H9 (cell line): ENCODE measurements around the gene DNAI2. TPM values are rescaled to one million over a fixed set of nuclear protein-coding genes. Genes with fewer than 3 reads are reported as not detected.

Source experiments
- DNase-seq: peaks from one replicate; pipeline ENCODE4 v3.0.0-alpha.2; 2017
- H2AFZ ChIP-seq: one replicate; pipeline ENCODE4 v1.6.1; 2013; ENCODE audit warnings: mild to moderate bottlenecking, low read length, control low read depth, moderate library complexity
- H2AK5ac ChIP-seq: 2 replicates; pipeline ENCODE4 v1.6.1; 2013; ENCODE audit warnings: low read length, control low read depth, mixed read lengths; ENCODE audit not compliant: insufficient read length
- H2BK120ac ChIP-seq: one replicate; pipeline ENCODE4 v1.6.1; 2013; ENCODE audit warnings: low read depth, mild to moderate bottlenecking, low read length, control low read depth, inconsistent platforms; ENCODE audit not compliant: poor library complexity, severe bottlenecking
- H2BK12ac ChIP-seq: 2 replicates; pipeline ENCODE4 v1.6.1; 2013; ENCODE audit warnings: low read length, control low read depth, mixed read lengths, low read depth; ENCODE audit not compliant: insufficient read length
- H2BK15ac ChIP-seq: 2 replicates; pipeline ENCODE4 v1.6.1; 2013; ENCODE audit warnings: low read depth, low read length, control low read depth
- H2BK20ac ChIP-seq: one replicate; pipeline ENCODE4 v1.6.1; 2013; ENCODE audit warnings: low read depth, mild to moderate bottlenecking, low read length, control low read depth, inconsistent platforms; ENCODE audit not compliant: poor library complexity, severe bottlenecking
- H2BK5ac ChIP-seq: 2 replicates; pipeline ENCODE4 v1.6.1; 2013; ENCODE audit warnings: low read length, control low read depth, mixed read lengths; ENCODE audit not compliant: insufficient read length
- H3K14ac ChIP-seq: 2 replicates; pipeline ENCODE4 v1.6.1; 2013; ENCODE audit warnings: low read length, control low read depth; ENCODE audit not compliant: insufficient read depth
- H3K18ac ChIP-seq: 2 replicates; pipeline ENCODE4 v1.6.1; 2013; ENCODE audit warnings: low read depth, mild to moderate bottlenecking, mixed read lengths, low read length, control low read depth; ENCODE audit not compliant: insufficient read length
- H3K23ac ChIP-seq: 2 replicates; pipeline ENCODE4 v1.6.1; 2013; ENCODE audit warnings: low read length, control low read depth, mixed read lengths, low read depth; ENCODE audit not compliant: insufficient read length
- H3K23me2 ChIP-seq: 2 replicates; pipeline ENCODE4 v1.6.1; 2013; ENCODE audit warnings: low read depth, mild to moderate bottlenecking, mixed read lengths, low read length, control low read depth; ENCODE audit not compliant: insufficient read length, poor library complexity, severe bottlenecking
- H3K27ac ChIP-seq: 2 replicates; pipeline ENCODE4 v1.5.1; 2013; ENCODE audit warnings: low read length, control low read depth, mixed read lengths, low read depth; ENCODE audit not compliant: insufficient read length
- H3K27me3 ChIP-seq: 2 replicates; pipeline ENCODE4 v1.6.1; 2013; ENCODE audit warnings: low read length, control low read depth, inconsistent platforms; ENCODE audit not compliant: insufficient read depth
- H3K4ac ChIP-seq: 2 replicates; pipeline ENCODE4 v1.6.1; 2013; ENCODE audit warnings: low read depth, mild to moderate bottlenecking, control low read depth, inconsistent platforms, low read length, moderate library complexity
- H3K4me1 ChIP-seq: 2 replicates; pipeline ENCODE4 v1.6.1; 2013; ENCODE audit warnings: low read length, control low read depth, inconsistent platforms; ENCODE audit not compliant: insufficient read depth
- H3K4me2 ChIP-seq: 2 replicates; pipeline ENCODE4 v1.6.1; 2013; ENCODE audit warnings: low read length, control low read depth, mixed read lengths; ENCODE audit not compliant: insufficient read length, insufficient read depth
- H3K56ac ChIP-seq: 2 replicates; pipeline ENCODE4 v1.6.1; 2013; ENCODE audit warnings: low read depth, mild to moderate bottlenecking, mixed read lengths, low read length, control low read depth; ENCODE audit not compliant: insufficient read length
- H3K79me1 ChIP-seq: 2 replicates; pipeline ENCODE4 v1.6.1; 2013; ENCODE audit warnings: low read depth, mild to moderate bottlenecking, moderate library complexity, low read length, control low read depth, inconsistent platforms; ENCODE audit not compliant: insufficient read depth, poor library complexity, severe bottlenecking
- H3K79me2 ChIP-seq: 2 replicates; pipeline ENCODE4 v1.6.1; 2013; ENCODE audit warnings: low read length, control low read depth, inconsistent platforms; ENCODE audit not compliant: insufficient read depth
- H3K9ac ChIP-seq: 2 replicates; pipeline ENCODE4 v1.6.1; 2013; ENCODE audit warnings: low read length, control low read depth, mixed read lengths; ENCODE audit not compliant: insufficient read length; ENCODE audit errors: extremely low read depth
- H3K9me3 ChIP-seq: one replicate; pipeline ENCODE4 v1.6.1; 2013; ENCODE audit warnings: low read depth, low read length, inconsistent platforms; ENCODE audit not compliant: control insufficient read depth
- H3T11ph ChIP-seq: one replicate; pipeline ENCODE4 v1.6.1; 2013; ENCODE audit warnings: mild to moderate bottlenecking, low read length, control low read depth, inconsistent platforms
- H4K20me1 ChIP-seq: one replicate; pipeline ENCODE4 v1.6.1; 2013; ENCODE audit not compliant: control insufficient read depth, insufficient read length, insufficient read depth
- H4K5ac ChIP-seq: 2 replicates; pipeline ENCODE4 v1.6.1; 2013; ENCODE audit warnings: low read depth, mild to moderate bottlenecking, mixed read lengths, low read length, control low read depth; ENCODE audit not compliant: insufficient read length
- H4K8ac ChIP-seq: replicated peaks from 2 replicates; pipeline ENCODE4 v1.6.1; 2013; ENCODE audit warnings: low read length, control low read depth, mixed read lengths, low read depth; ENCODE audit not compliant: insufficient read length
- H4K91ac ChIP-seq: 2 replicates; pipeline ENCODE4 v1.6.1; 2013; ENCODE audit warnings: low read depth, mild to moderate bottlenecking, moderate library complexity, mixed read lengths, low read length, control low read depth; ENCODE audit not compliant: insufficient read length
- H3K27ac Mint-ChIP-seq, 3 experiments: 2 replicates in 2 of 3; 3 replicates in 1 of 3; pipeline ENCODE4 v1.8.0; 2020 to 2021; ENCODE audit warnings: mixed read lengths in 3 of 3, mild to moderate bottlenecking in 1 of 3, moderate library complexity in 1 of 3
- H3K27me3 Mint-ChIP-seq: 2 replicates; pipeline ENCODE4 v1.8.0; 2021; ENCODE audit warnings: low read depth, mild to moderate bottlenecking, moderate library complexity, mixed read lengths
- H3K36me3 Mint-ChIP-seq, 3 experiments: 2 replicates in 2 of 3; 3 replicates in 1 of 3; pipeline ENCODE4 v1.8.0; 2020 to 2021; ENCODE audit warnings: low read depth in 3 of 3, mixed read lengths in 3 of 3; ENCODE audit not compliant: insufficient read depth in 1 of 3
- H3K4me1 Mint-ChIP-seq, 2 experiments: 2 replicates each; pipeline ENCODE4 v1.8.0; 2020; ENCODE audit warnings: mixed read lengths in 2 of 2
- H3K4me3 Mint-ChIP-seq, 2 experiments: 2 replicates in 1 of 2; 3 replicates in 1 of 2; pipeline ENCODE4 v1.8.0; 2020 to 2021; ENCODE audit warnings: mild to moderate bottlenecking in 2 of 2, mixed read lengths in 2 of 2, moderate library complexity in 1 of 2
- H3K9me3 Mint-ChIP-seq, 2 experiments: 2 replicates in 1 of 2; 3 replicates in 1 of 2; pipeline ENCODE4 v1.8.0; 2020; ENCODE audit warnings: mild to moderate bottlenecking in 2 of 2, mixed read lengths in 2 of 2, moderate library complexity in 1 of 2
- CTCF ChIP-seq: fragments of 200-600 bp; sonication (generic); conservative IDR thresholded peaks from 3 replicates; pipeline ENCODE4 v1.8.0; 2021; ENCODE audit warnings: antibody characterized with exemption, mild to moderate bottlenecking
- WGBS: extraction: QIAGEN DNeasy Blood & Tissue Kit; methylation state at CpG from one replicate; pipeline ENCODE4 v1.1.7; 2013; ENCODE audit warnings: missing lambda C conversion rate, low lambda C conversion rate, mixed read lengths; ENCODE audit not compliant: insufficient read length; ENCODE audit errors: extremely low coverage; 5-methylcytosine and 5-hydroxymethylcytosine counted together
- total RNA-seq: library from RNA; stranded (reverse); gene quantifications from 2 replicates; pipeline ENCODE4 v1.2.1, GENCODE V29; 2021

The DNAI2 gene
- total RNA-seq, 1 experiment from 2014 or later: not detected

GRCh38 chr17:74314877-74315276 lies 40.8 kb downstream of the DNAI2 start:
- no peak overlapping the region for H3K14ac ChIP-seq
- no peak overlapping the region for H2AK5ac ChIP-seq
- no peak overlapping the region for H3K4ac ChIP-seq
- no peaks in the 10 kb centered on the region for H3K4me1 ChIP-seq
- no peak overlapping the region for H3K9ac ChIP-seq
- H3K23me2 ChIP-seq: no peaks in the 10 kb centered on the region
- H3K4me2 ChIP-seq: no peak overlapping the region
- DNase-seq: no peak
- H3T11ph ChIP-seq: no peak overlapping the region
- H3K36me3 Mint-ChIP-seq: peaks cover 0 to 6% (median 4%) of the 10 kb centered on the region in 3 experiments; a peak in 3 of 7 replicates
- H3K4me1 Mint-ChIP-seq: peaks cover 0 to 2% of the 10 kb centered on the region in 2 experiments
- peaks cover 25% of the 10 kb centered on the region for H3K27me3 Mint-ChIP-seq
- no peak for TF ChIP-seq CTCF
- H3K23ac ChIP-seq: no peak overlapping the region
- H3K27ac ChIP-seq: no peak overlapping the region
- H3K9me3 ChIP-seq: peaks cover 6% of the 10 kb centered on the region
- H3K56ac ChIP-seq: no peak overlapping the region
- no CpG with 5 or more reads among the region's 15 CpGs for WGBS
- H4K91ac ChIP-seq: no peak overlapping the region
- H4K20me1 ChIP-seq: no peaks in the 10 kb centered on the region
- no peak overlapping the region for H2BK5ac ChIP-seq
- H3K27ac Mint-ChIP-seq: no peak overlapping the region
- no peak overlapping the region for H2BK15ac ChIP-seq
- no peak overlapping the region for H3K18ac ChIP-seq
- no peaks in the 10 kb centered on the region for H3K27me3 ChIP-seq
- no peak overlapping the region for H3K4me3 Mint-ChIP-seq
- no peak overlapping the region for H2BK120ac ChIP-seq
- H2AFZ ChIP-seq: no peak overlapping the region
- H4K5ac ChIP-seq: no peak overlapping the region
- no peak overlapping the region for H2BK20ac ChIP-seq
- peaks cover 7 to 9% of the 10 kb centered on the region in 2 experiments; a peak in 4 of 5 replicates for H3K9me3 Mint-ChIP-seq
- H3K79me1 ChIP-seq: no peaks in the 10 kb centered on the region
- H2BK12ac ChIP-seq: no peak overlapping the region
- H4K8ac ChIP-seq: no peak overlapping the region
- no peaks in the 10 kb centered on the region for H3K79me2 ChIP-seq
